Measurements from ENCODE around the gene VIPR2.

DNA sequence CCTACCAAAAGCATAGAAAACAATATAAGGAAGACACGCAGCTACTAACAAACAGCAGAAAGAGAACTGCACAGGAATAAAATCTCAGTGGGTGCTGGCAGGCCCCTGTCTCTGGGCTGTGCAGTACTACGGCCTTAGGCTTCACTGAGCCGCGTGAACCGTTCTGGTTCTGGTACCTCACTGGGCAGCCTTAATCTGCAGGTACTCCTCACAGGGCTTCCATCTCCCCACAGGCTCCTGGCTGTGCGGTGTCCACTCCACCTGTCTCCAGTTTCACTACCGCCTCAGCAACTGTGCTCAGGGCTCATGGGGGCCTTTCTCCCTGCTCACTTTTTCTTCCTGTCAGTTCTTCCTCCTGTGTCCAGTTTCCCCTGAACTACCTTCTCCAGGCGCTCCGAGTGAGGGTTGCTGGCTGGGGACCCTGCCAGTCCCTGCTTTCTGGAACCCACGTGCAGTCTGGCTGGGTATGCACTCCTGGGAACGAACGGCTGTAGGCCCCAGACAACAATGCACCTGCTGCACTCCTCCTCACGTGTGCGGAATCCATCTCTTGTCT, 75.7 kb downstream of the VIPR2 start:
- TF ChIP-seq, protein P1, sequence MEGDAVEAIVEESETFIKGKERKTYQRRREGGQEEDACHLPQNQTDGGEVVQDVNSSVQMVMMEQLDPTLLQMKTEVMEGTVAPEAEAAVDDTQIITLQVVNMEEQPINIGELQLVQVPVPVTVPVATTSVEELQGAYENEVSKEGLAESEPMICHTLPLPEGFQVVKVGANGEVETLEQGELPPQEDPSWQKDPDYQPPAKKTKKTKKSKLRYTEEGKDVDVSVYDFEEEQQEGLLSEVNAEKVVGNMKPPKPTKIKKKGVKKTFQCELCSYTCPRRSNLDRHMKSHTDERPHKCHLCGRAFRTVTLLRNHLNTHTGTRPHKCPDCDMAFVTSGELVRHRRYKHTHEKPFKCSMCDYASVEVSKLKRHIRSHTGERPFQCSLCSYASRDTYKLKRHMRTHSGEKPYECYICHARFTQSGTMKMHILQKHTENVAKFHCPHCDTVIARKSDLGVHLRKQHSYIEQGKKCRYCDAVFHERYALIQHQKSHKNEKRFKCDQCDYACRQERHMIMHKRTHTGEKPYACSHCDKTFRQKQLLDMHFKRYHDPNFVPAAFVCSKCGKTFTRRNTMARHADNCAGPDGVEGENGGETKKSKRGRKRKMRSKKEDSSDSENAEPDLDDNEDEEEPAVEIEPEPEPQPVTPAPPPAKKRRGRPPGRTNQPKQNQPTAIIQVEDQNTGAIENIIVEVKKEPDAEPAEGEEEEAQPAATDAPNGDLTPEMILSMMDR (conservative IDR thresholded peaks at IDR 0.05), result no peak
- no peak for TF ChIP-seq ZFX (IDR thresholded peaks at IDR 0.05)
